COR-L47 (cell line): ENCODE results near the gene MORC2.

Experiments
- DNase-seq: peaks from one replicate; lab custom pipeline; 2025; lab: John Stamatoyannopoulos, UW

The MORC2 gene

DNA sequence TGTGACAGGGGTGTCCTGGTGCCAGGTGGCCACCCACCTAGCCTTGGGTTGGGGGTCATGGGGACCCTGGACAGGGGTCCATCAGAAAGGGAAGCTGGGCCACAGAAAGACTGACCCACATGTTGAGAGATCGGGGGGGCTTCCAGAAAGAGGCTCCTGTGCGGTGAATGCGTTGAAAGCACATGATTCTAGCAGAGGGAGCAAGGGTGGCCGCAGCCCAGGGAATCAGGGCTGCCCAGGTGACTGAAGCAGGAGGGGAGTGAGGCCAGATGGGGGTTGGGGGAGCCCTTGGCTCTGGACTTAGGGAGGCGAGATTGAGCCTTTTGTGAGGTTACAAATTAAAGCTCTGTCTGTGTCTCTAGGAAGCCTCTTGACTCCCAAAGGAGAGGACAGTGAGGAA, 80.7 kb downstream of the MORC2 start:
- DNase-seq: no peak

GRCh38 chr22:30887453-30887852, 81.1 kb downstream of the MORC2 start:
- no peak for DNase-seq

DNA sequence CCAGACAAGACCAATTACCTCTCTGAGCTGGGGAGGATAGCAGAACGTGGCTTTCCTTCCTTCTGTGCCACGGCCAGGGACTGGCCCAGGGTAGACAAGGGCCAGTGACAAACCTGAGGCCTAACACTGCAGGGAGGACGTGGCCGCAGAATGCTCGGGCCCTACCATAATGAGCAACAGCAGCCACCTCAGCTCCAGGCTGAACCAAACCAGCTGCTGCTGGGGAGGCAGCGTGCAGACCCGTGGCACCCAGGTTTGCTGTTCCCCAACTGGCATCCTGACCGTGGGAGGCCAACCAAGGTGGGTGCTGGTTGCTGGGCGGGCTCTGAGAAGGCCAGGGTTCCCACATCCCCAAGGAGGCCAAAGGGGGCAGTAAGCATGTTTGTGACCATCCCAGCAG, 83.0 kb downstream of the MORC2 start:
- DNase-seq: no peak

GRCh38 chr22:30885001-30885366, 83.6 kb downstream of the MORC2 start:
- no peak for DNase-seq

DNA sequence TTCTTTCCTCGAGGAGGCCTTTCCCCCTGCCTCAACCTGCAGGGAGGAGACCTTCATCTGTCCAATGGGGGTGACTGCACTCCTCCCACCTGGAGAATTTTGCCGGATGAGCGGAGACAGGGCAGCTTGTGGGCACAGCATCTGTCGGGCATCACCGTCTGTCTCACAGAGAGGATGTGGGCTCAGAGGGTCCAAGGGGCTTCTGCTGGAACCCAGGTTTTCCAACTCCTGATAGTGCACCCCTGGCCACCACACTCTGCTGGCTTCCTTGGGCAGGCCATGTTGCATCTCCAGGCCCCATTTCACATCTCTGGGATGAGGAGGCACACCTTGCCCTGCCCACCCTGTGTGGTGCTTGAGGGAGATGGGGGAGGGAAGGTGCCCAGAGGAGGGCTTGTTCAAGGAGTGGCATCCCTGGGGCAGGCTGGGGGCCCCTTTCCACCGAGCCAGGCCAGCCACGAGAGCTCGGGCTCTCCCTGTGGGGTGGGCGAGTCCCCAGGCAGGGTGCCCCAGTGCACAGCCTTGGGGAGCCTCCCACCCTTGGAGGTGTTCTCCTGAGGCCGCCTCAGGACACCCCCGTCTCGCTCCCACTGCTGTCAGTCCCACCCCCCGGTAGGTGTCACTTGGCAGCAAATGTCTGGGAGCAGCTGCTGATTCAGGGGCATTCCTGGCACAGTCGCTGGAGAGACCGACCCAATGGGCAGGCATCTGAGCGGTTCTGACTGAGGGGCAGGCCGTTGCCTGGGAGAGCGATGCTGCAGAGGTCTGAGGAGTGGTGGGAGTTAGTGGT, 84.2 kb downstream of the MORC2 start:
- no peak for DNase-seq

DNA sequence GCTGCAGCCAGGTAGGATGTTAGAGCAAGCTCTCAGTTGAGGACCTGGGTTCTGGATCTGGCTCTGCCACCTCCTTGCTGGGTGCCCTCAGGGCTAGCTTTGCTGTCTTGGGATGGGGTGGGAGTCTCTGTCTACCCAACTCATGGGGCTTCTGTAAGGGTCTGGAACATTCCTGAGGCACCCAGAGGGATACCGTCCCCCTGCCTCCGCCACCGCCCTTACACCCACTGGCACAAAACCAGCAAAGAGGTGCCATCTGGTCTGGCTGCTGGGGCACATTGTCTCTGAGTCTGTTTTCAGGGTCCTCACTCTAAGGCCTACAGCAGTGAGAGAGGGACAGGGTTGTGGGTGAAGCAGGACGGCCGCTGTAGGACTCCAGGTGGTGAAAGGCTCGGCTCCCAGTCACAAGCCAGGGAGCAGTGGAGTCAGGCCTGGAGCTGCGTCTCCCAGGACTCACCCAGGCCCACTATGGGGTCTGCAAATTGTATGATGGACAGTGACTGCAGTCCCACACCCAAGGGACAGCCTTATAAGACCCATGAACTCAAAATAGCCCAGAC, 84.9 kb downstream of the MORC2 start:
- no peak for DNase-seq

DNA sequence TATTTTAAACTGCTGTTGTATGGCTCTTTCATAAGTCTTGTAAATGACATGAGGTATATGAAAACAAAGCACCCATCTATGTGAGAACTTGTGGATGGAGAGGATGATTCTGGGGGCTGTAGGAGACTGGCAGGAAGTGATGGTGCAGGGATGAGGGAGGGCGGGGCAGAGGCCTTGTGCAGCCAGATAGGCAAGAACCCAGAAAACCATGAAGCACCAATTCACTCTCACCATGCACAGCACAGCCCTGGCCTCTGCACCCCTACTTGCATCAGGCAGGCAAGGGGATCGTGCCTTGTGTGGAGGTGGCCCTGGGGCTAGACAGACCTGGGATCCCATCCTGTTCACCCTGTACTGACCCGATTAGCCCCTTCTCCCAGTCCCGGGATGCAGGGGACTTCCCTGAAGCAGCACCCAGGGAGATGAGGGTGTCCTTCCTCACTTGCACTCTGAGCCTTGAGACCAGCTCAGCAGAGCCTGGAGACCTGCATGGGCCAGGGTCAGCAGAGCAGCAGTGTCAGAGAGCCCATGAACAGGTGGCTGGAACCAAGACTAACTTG, 85.5 kb downstream of the MORC2 start:
- DNase-seq: no peak

DNA sequence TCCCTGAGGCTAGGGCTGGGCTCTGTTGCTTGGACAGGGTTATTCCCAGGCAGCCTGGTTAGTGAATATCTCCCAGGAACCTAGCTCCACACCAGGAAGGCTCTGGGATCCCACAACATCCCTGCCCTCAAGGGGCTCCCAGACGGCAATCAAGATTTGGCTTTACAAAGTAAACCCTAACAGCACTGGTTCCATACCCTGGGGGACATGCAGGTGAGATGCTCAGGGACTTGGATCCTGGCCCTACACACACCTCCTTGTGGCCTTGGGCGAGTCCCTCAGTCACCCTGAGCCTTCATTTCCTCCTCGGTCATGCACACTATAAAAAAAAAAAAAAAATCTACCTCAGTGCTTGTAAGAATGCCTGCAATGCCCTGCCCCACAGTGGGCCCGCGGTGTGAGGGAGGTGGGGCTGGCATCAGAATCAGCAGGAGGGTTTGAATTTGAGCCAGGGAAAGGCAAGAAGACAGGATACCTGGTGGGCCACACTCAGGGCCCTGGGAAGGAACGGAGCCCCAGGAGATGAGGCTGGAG, 86.3 kb downstream of the MORC2 start:
- DNase-seq: no peak

DNA sequence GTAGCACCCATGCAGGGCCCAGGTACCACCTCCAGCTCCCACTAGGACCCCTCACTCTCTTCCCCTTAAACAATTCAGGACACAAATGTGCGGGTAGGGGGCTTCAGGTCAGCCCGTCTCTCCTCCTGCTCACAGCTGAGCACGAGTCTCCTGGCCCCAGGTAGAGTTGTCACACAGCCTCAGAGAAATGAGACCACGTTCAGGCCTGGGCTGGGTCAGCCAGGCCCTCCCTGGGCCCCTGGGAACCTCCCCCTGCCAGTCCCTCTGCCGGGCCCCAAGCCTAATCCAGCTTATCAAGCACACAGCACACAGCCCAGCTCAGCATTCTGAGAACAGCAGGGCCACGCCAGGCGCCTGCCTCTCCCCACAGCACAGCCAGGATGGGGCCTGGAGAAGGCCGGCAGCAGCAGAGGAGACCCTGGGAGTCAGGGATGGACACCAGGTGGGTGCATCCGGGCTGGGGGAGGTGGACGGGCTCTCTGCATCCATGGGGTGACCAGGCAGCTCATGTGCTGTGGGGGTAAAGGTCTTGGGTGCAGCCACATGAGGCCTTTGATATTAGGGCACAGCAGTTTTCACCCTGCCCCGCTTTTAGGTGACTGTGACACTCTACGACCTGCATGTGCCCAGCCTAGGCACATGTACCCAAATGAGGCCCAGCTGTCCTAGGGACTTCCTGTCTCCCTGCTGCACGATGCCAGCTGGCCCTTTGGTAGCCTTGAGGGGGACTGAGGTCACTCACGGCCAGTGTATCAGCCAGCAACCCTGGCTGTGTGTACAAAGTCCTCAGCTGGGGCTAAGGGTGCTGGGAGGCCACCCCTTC, 87.0 kb downstream of the MORC2 start:
- no peak for DNase-seq

DNA sequence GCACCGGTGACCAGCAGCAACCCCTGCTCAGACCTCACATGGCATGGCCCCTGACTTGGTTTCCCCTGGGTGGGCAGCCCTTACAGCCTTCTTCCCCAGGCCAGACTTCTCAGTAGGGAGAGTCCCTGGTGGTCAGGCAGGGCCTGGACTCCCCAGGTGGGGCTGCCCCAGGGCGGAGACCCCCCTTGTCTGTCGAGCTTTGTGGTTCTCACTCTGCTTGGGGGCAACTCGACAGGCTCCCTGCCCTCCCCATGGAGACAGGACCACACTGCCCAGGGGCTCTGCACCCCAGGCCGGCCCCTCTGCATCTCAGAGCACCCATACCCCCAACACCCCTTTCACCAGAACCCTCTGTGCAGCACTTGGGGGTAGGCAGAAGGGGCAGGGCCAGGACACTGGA, 87.7 kb downstream of the MORC2 start:
- no peak for DNase-seq

GRCh38 chr22:30880181-30880601, 88.4 kb downstream of the MORC2 start:
- DNase-seq: no peak

DNA sequence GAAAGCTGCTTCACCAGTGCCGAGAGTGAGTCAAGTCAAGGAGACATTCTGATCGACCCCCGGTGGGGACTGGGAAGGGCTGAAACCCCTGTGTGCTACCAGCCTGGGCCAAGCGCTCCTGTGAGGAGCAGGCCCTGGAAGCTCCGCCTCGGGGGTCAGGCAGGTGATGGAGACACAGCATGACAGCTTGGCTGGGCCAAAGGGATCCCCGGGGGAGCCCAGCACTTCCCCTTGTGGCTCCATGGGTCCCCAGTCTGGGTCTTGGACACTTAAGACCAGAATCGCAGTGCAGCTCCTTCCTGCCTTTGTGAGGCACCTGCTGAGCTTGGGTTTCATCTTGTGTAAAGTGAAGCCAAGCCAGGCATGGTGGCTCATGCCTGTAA, 89.2 kb downstream of the MORC2 start:
- DNase-seq: no peak

DNA sequence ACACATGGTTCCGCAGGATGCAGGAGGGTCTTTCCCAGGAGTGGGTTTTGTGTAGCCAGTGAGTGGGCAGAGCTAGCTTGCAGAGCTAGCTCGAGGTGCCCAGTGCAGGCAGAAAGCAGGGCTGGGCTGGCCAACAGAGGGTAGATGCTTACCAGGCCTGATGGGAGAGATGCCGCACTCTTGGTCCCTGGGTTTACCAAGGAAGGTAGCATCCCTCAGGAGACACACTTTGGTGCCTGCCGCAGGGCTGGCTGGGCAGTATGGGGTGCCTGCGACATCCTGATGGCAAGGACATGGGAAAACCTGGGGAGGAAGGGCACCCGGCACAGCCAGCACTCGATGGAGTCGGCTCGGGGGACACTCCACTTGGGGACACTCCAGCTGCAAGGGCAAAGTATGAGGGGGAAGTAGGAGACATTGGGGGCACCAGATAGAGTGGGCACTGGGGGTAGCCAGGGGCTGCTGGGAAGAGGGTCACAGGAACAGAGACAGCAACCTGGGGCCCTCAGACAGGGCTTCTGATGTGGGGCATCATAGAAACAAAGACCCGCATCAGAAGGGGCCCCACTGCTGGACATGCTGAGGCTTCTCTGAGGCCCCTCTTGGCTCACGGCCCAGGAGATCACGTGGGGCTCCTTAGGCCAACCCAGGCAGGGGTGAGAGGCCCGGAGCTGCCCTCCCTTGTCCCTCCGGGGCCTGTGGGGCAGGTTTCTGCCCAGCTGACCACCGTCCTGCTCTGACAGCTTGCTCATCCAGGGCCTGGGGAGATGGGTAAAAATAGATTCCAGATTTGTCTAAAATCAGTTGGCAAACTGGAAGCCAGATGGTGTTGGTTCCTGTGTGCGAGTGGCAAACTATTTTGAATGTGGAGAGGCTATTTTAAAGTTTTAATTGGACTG, 89.8 kb downstream of the MORC2 start:
- DNase-seq: no peak

DNA sequence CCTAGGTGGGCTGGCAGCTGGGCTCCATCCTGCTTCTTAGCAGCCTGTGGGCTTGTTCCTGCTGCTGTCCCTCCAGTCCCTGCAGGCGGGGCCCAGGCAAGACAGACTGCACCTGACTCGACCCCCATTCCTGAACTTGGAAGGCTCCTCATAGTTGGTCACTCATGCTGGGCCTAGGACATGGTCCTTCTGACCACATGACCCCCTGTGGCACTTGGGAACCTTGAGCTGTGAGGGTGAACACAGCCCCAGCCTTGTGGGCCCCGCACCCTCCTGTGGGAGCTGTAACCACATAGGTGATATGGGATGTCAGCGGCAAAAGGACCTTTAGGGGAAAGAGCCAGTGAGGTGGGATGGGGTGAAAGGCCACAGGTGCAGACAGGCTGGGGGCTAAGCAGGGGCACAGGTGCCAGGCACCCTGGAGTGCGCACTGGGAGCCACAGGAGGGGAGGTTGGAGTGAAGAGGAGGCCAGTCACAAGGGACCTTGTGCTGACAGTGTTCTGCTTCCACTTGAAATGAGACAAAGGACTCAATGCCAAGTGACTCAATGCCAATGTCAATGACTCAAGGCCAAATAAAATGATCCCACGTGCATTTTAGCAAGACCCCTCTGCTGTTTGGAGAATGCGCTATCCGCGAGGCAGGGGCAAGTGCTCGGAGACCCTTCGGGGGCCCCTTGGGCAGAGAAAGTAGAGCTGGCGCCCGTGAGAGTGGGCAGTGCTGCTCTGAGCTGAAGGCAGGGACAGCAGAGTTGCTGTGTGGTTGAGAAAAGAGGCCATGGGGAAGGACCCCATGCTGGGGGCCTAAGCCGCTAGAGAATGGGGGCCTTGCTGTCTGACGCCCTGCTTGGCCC, 90.7 kb downstream of the MORC2 start:
- DNase-seq: no peak

- DNase-seq: peak; percentile 28
Observed at GRCh38 chr22:30876915-30877553, 91.5 kb downstream of the MORC2 start.

- no peak for DNase-seq
Observed at GRCh38 chr22:30876221-30876751, 92.3 kb downstream of the MORC2 start.

GRCh38 chr22:30875481-30876215, 92.9 kb downstream of the MORC2 start:
- no peak for DNase-seq
